ENCODE measurements around the gene SLC16A1. TPM values are rescaled to one million over a fixed set of nuclear protein-coding genes. Genes with fewer than 3 reads are reported as not detected.

SLC16A1 gene
- total RNA-seq, 1 experiment from 2014 or later, result 116 TPM

- intact Hi-C loops (cut with micrococcal nuclease), result no loop called here
- no peak overlapping the region for H3K4me2 ChIP-seq (ENCODE audit: low read length)
- no peaks in the 10 kb centered on the region for H3K27me3 ChIP-seq (ENCODE audit: low read length)
- H2AFZ ChIP-seq (ENCODE audit: low read length), result no peak overlapping the region
- H3K4me3 ChIP-seq (ENCODE audit: low read length), result no peak overlapping the region
- no peaks in the 10 kb centered on the region for H3K9me2 ChIP-seq (replicated peaks; ENCODE audit: low read length)
- no peak for TF ChIP-seq EZH2phosphoT487 (IDR thresholded peaks at IDR 0.05; ENCODE audit: borderline replicate concordance, low read length)
- TF ChIP-seq EZH2 (IDR thresholded peaks at IDR 0.05; ENCODE audit: low read length, unreplicated experiment), result no peak
- TF ChIP-seq, protein P1, sequence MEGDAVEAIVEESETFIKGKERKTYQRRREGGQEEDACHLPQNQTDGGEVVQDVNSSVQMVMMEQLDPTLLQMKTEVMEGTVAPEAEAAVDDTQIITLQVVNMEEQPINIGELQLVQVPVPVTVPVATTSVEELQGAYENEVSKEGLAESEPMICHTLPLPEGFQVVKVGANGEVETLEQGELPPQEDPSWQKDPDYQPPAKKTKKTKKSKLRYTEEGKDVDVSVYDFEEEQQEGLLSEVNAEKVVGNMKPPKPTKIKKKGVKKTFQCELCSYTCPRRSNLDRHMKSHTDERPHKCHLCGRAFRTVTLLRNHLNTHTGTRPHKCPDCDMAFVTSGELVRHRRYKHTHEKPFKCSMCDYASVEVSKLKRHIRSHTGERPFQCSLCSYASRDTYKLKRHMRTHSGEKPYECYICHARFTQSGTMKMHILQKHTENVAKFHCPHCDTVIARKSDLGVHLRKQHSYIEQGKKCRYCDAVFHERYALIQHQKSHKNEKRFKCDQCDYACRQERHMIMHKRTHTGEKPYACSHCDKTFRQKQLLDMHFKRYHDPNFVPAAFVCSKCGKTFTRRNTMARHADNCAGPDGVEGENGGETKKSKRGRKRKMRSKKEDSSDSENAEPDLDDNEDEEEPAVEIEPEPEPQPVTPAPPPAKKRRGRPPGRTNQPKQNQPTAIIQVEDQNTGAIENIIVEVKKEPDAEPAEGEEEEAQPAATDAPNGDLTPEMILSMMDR (conservative IDR thresholded peaks at IDR 0.05; ENCODE audit: low read depth, low read length), result no peak
- H3K9ac ChIP-seq (ENCODE audit: low read length), result no peak overlapping the region
- H3K79me2 ChIP-seq (ENCODE audit: low read length), result no peaks in the 10 kb centered on the region
- no peaks in the 10 kb centered on the region for H3K36me3 ChIP-seq (ENCODE audit: low read depth, low read length)
- ChIA-PET CTCF (interaction anchor here (0.6 kb wide), 1 partner anchor 22 kb away, joined by 11 read pairs; no protein-coding TSS in a partner anchor), POLR2A (ENCODE audit: unreplicated experiment) (interaction anchor here (0.6 kb wide), 1 partner anchor 11 kb away, joined by 22 read pairs; no protein-coding TSS in a partner anchor)
- no peaks in the 10 kb centered on the region for H3K9me3 ChIP-seq (ENCODE audit: low read length)
- no peak overlapping the region for H3K27ac ChIP-seq (ENCODE audit: low read length)
- H4K20me1 ChIP-seq (ENCODE audit: low read length), result no peaks in the 10 kb centered on the region
- no TSS peak for BruUV-seq (replicated peaks)
- H3K4me1 ChIP-seq (ENCODE audit: insufficient read depth, low read length), result peaks cover 40% of the 10 kb centered on the region
- no peak for DNase-seq
- ATAC-seq, result no peak
- no peaks in the 10 kb centered on the region for H3F3A ChIP-seq (ENCODE audit: low read length, unreplicated experiment)
Observed at GRCh38 chr1:112870887-112871646, 84.9 kb downstream of the SLC16A1 start.

DNA sequence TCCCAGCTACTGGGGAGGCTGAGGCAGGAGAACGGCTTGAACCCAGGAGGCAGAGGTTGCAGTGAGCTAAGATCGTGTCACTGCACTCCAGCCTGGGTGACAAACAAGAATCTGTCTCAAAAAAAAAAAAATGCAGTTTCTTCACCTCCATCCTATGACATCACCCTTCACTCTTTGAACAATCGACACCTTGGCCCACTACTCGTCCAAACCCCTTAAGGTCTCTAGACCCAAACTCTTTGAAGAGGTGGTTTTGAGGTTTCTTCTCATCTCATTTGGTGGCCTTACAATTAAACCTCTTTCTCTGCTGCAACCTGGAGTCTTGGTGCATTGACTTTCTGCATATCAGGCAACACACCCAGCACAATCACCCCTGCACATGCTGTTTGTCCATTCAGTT, 86.1 kb downstream of the SLC16A1 start:
- Histone ChIP-seq H3K9me2 (replicated peaks; ENCODE audit: low read length) (no peaks in the 10 kb centered on the region), H3K79me2 (ENCODE audit: low read length) (no peaks in the 10 kb centered on the region), H3K4me3 (ENCODE audit: low read length) (no peak overlapping the region), H3K36me3 (ENCODE audit: low read depth, low read length) (no peaks in the 10 kb centered on the region), H3K4me2 (ENCODE audit: low read length) (no peak overlapping the region), H3K27me3 (ENCODE audit: low read length) (no peaks in the 10 kb centered on the region), H3K27ac (ENCODE audit: low read length) (peak overlapping the region; percentile 53), H3F3A (ENCODE audit: low read length, unreplicated experiment) (no peaks in the 10 kb centered on the region), H3K9me3 (ENCODE audit: low read length) (no peaks in the 10 kb centered on the region), H4K20me1 (ENCODE audit: low read length) (no peaks in the 10 kb centered on the region), H3K4me1 (ENCODE audit: insufficient read depth, low read length) (peaks cover 45% of the 10 kb centered on the region), H3K9ac (ENCODE audit: low read length) (no peak overlapping the region), H2AFZ (ENCODE audit: low read length) (no peak overlapping the region)
- intact Hi-C loops (cut with micrococcal nuclease), result loop anchor here (5.0 kb wide), 1 partner anchor 153 kb away; the partner anchor contains the start of gene PPM1J
- no TSS peak for BruUV-seq (replicated peaks)
- ChIA-PET POLR2A (ENCODE audit: unreplicated experiment) (interaction anchor here (0.6 kb wide), 1 partner anchor 141 kb away, joined by 3 read pairs; no protein-coding TSS in a partner anchor), CTCF (no interaction called here)
- TF ChIP-seq, protein P1 (conservative IDR thresholded peaks at IDR 0.05; ENCODE audit: low read depth, low read length), result no peak
- TF ChIP-seq EZH2 (IDR thresholded peaks at IDR 0.05; ENCODE audit: low read length, unreplicated experiment) (no peak), EZH2phosphoT487 (IDR thresholded peaks at IDR 0.05; ENCODE audit: borderline replicate concordance, low read length) (no peak)
- DNase-seq (no peak), ATAC-seq (no peak)

DNA sequence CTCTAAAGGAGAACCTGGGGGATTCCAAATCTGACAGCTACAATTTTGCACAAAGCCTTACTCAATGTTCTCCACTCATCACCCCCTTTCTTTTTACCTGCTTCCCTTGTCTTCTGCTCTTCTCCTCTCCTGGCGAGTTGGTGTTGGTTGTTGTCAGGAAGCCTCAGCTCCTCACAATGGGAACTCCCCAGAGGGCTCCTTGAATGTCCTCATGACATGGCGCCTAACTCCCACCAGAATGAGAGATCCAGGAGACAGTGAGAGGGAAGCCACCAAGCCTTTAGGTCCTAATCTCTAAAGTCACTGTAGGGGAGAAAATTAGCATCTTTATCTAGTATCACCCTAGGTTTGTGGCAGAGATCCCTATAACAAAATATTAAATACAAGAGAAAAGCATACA, 87.8 kb downstream of the SLC16A1 start:
- BruUV-seq (replicated peaks), result no TSS peak
- POLR2A ChIA-PET (ENCODE audit: unreplicated experiment), result no interaction called here
- CTCF ChIA-PET, result no interaction called here

More for the DNA sequence above, 87.8 kb downstream of the SLC16A1 start:
- no peaks in the 10 kb centered on the region for H3K9me2 ChIP-seq (replicated peaks; ENCODE audit: low read length)
- TF ChIP-seq, protein P1 (conservative IDR thresholded peaks at IDR 0.05; ENCODE audit: low read depth, low read length), result no peak
- no peak for TF ChIP-seq EZH2phosphoT487 (IDR thresholded peaks at IDR 0.05; ENCODE audit: borderline replicate concordance, low read length)
- TF ChIP-seq EZH2 (IDR thresholded peaks at IDR 0.05; ENCODE audit: low read length, unreplicated experiment), result no peak
- intact Hi-C loops (cut with micrococcal nuclease), result loop anchor here (1.0 to 5.0 kb wide), 2 partner anchors 59 to 151 kb away; partner anchors contain the start of gene PPM1J
- no peak overlapping the region for H3K27ac ChIP-seq (ENCODE audit: low read length)
- no peak for DNase-seq
- no peaks in the 10 kb centered on the region for H3F3A ChIP-seq (ENCODE audit: low read length, unreplicated experiment)
- no peak overlapping the region for H3K4me3 ChIP-seq (ENCODE audit: low read length)
- ATAC-seq, result no peak
- H4K20me1 ChIP-seq (ENCODE audit: low read length), result no peaks in the 10 kb centered on the region
- no peak overlapping the region for H3K4me2 ChIP-seq (ENCODE audit: low read length)
- H3K9me3 ChIP-seq (ENCODE audit: low read length), result no peaks in the 10 kb centered on the region
- no peaks in the 10 kb centered on the region for H3K79me2 ChIP-seq (ENCODE audit: low read length)
- no peaks in the 10 kb centered on the region for H3K27me3 ChIP-seq (ENCODE audit: low read length)
- no peaks in the 10 kb centered on the region for H3K36me3 ChIP-seq (ENCODE audit: low read depth, low read length)
- H3K4me1 ChIP-seq (ENCODE audit: insufficient read depth, low read length), result peaks cover 45% of the 10 kb centered on the region
- no peak overlapping the region for H3K9ac ChIP-seq (ENCODE audit: low read length)
- H2AFZ ChIP-seq (ENCODE audit: low read length), result no peak overlapping the region
